K562 (cell line): ENCODE measurements around the gene GMPR. TPM values are rescaled to one million over a fixed set of nuclear protein-coding genes. Genes with fewer than 3 reads are reported as not detected.

Experiments used
- CEBPG ChIP-seq, 3 experiments: fragments of 200-800 bp in 1 of 3; sonication (Bioruptor generic) in 1 of 3; sonication (generic) in 1 of 3; formaldehyde crosslinking in 1 of 3; IDR thresholded peaks in 2 of 3; conservative IDR thresholded peaks in 1 of 3; 2 replicates each; pipeline versions ENCODE4 v1.6.1 to v1.8.0; 2016 to 2022; ENCODE audit warnings: missing compliant biosample characterization in 2 of 3, missing genetic modification characterization in 2 of 3, mild to moderate bottlenecking in 1 of 3, missing genetic modification reagents in 1 of 3
- CREB3L1 ChIP-seq: fragments of 450-650 bp; IDR thresholded peaks from 2 replicates; pipeline ENCODE4 v1.6.1; 2014; ENCODE audit warnings: low read depth, mild to moderate bottlenecking, moderate library complexity, borderline replicate concordance
- CREM ChIP-seq: IDR thresholded peaks from 2 replicates; pipeline ENCODE4 v1.6.1; 2014; ENCODE audit warnings: antibody characterized with exemption, low read depth
- ETV1 ChIP-seq: fragments of 450-650 bp; conservative IDR thresholded peaks from 2 replicates; pipeline ENCODE4 v1.6.1; 2016; ENCODE audit warnings: missing genetic modification characterization, control low read depth, low read depth, missing compliant biosample characterization
- KLF16 ChIP-seq: IDR thresholded peaks from 2 replicates; pipeline ENCODE4 v1.6.1; 2016; ENCODE audit warnings: antibody characterized with exemption
- MECOM ChIP-seq: fragments of 250-450 bp; sonication (Bioruptor Pico); IDR thresholded peaks from 2 replicates; pipeline ENCODE4 v1.8.0; 2022; ENCODE audit warnings: inconsistent platforms
- STAT5B ChIP-seq: fragments of 250-450 bp; sonication (Bioruptor Pico); IDR thresholded peaks from 2 replicates; pipeline ENCODE4 v1.8.0; 2021; ENCODE audit warnings: mild to moderate bottlenecking, inconsistent platforms
- TAF1 ChIP-seq: IDR thresholded peaks from 2 replicates; pipeline ENCODE4 v1.6.1; 2011; ENCODE audit warnings: mild to moderate bottlenecking, low read length, moderate library complexity; ENCODE audit not compliant: insufficient read depth, control insufficient read depth, severe bottlenecking; ENCODE audit errors: extremely low read depth
- TCF3 ChIP-seq: sonication (generic); formaldehyde crosslinking; IDR thresholded peaks from 2 replicates; pipeline ENCODE4 v1.4.0; 2020; ENCODE audit warnings: mild to moderate bottlenecking, missing genetic modification reagents
- ZFP36 ChIP-seq: fragments of 150-350 bp; IDR thresholded peaks from 2 replicates; pipeline ENCODE4 v1.6.1; 2018; ENCODE audit warnings: low read length, low read depth; ENCODE audit not compliant: partially characterized antibody
- ZNF174 ChIP-seq: fragments of 250-450 bp; sonication (Bioruptor Pico); IDR thresholded peaks from 2 replicates; pipeline ENCODE4 v1.4.0; 2020; ENCODE audit warnings: mild to moderate bottlenecking
- ZNF224 ChIP-seq: sonication (generic); formaldehyde crosslinking; IDR thresholded peaks from 2 replicates; pipeline ENCODE4 v1.8.0; 2022; ENCODE audit warnings: mild to moderate bottlenecking, missing genetic modification reagents
- ZNF318 ChIP-seq, 2 experiments: fragments of 450-650 bp; IDR thresholded peaks; 2 replicates each; pipeline ENCODE4 v1.6.1; 2016; ENCODE audit warnings: mild to moderate bottlenecking in 2 of 2, borderline replicate concordance in 1 of 2, low read depth in 1 of 2, moderate library complexity in 1 of 2
- polyA plus RNA-seq, 8 experiments: library from polyadenylated mRNA; depleted of rRNA in 4 of 8; stranded (reverse) in 5 of 8; unstranded in 3 of 8; fragments of >200 nt; fragmentation: Nextera tagmentation in 2 of 8; fragmentation: Illumina TruSeq in 1 of 8; extraction: Ambion mirVana in 2 of 8; extraction: Trizol in 1 of 8; gene quantifications; 2 replicates each; pipeline versions ENCODE4 v1.2.1 to v1.2.3, GENCODE V29; 2011 to 2014; ENCODE audit warnings: inconsistent platforms in 1 of 8, missing spikeins in 1 of 8
- total RNA-seq, 7 experiments: library from RNA; depleted of rRNA in 6 of 7; stranded (reverse); fragments of >200 nt in 6 of 7; fragmentation: Illumina TruSeq in 2 of 7; extraction: Trizol in 2 of 7; gene quantifications; 2 replicates each; pipeline versions ENCODE4 v1.2.1 to v1.2.3, GENCODE V29; 2011 to 2021; ENCODE audit warnings: low replicate concordance in 1 of 7
- TF ChIP-seq, protein P1 (sequence below): fragments of 450-650 bp; formaldehyde crosslinking; IDR thresholded peaks from 2 replicates; pipeline ENCODE4 v1.4.0; 2022; ENCODE audit warnings: mild to moderate bottlenecking, moderate library complexity
- TF ChIP-seq, protein P2 (sequence below): fragments of 250-450 bp; sonication (Bioruptor Pico); IDR thresholded peaks from 2 replicates; pipeline ENCODE4 v1.9.0; 2021; ENCODE audit warnings: mild to moderate bottlenecking, inconsistent platforms

GMPR gene
- total and polyA plus RNA-seq, 9 of the 15 experiments (the other 6 are each of a cell fraction or from before 2014, with no cell fraction given): 34.6 to 83.7 (median 49.8) TPM

GRCh38 chr6:16206595-16207037 lies 31.8 kb upstream of the GMPR start (continued):
- no peak for TF ChIP-seq STAT5B (CRISPR knock-in tag)
- TF ChIP-seq ZNF174: no peak
- TF ChIP-seq KLF16: no peak
- peak; percentile 26; the same call in 1 of the 2 replicates for TF ChIP-seq CREM
- peak; percentile 95 for TF ChIP-seq ETV1 (tag)
- no peak for TF ChIP-seq ZFP36
- TF ChIP-seq CEBPG (CRISPR knock-in tag; IDR thresholded peaks at IDR 0.05): no peak
- no peak for TF ChIP-seq CEBPG (tag; conservative IDR thresholded peaks at IDR 0.05 in 1 of 2, IDR thresholded peaks at IDR 0.05 in 1 of 2)
- TF ChIP-seq ZNF224: no peak
- 0 out of 2 replicates have a peak, but pooled peaks have one; percentile 24 for TF ChIP-seq CREB3L1
- TF ChIP-seq, protein P1, sequence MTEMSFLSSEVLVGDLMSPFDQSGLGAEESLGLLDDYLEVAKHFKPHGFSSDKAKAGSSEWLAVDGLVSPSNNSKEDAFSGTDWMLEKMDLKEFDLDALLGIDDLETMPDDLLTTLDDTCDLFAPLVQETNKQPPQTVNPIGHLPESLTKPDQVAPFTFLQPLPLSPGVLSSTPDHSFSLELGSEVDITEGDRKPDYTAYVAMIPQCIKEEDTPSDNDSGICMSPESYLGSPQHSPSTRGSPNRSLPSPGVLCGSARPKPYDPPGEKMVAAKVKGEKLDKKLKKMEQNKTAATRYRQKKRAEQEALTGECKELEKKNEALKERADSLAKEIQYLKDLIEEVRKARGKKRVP (CRISPR knock-in tag): no peak
- TF ChIP-seq TAF1: no peak
- no peak for TF ChIP-seq ZNF318 (IDR thresholded peaks at IDR 0.05; ENCODE audit: borderline replicate concordance in 1 of 2, low read depth in 1 of 2)
- TF ChIP-seq, protein P2, sequence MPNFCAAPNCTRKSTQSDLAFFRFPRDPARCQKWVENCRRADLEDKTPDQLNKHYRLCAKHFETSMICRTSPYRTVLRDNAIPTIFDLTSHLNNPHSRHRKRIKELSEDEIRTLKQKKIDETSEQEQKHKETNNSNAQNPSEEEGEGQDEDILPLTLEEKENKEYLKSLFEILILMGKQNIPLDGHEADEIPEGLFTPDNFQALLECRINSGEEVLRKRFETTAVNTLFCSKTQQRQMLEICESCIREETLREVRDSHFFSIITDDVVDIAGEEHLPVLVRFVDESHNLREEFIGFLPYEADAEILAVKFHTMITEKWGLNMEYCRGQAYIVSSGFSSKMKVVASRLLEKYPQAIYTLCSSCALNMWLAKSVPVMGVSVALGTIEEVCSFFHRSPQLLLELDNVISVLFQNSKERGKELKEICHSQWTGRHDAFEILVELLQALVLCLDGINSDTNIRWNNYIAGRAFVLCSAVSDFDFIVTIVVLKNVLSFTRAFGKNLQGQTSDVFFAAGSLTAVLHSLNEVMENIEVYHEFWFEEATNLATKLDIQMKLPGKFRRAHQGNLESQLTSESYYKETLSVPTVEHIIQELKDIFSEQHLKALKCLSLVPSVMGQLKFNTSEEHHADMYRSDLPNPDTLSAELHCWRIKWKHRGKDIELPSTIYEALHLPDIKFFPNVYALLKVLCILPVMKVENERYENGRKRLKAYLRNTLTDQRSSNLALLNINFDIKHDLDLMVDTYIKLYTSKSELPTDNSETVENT (CRISPR knock-in tag): no peak
- TF ChIP-seq MECOM: no peak
- TF ChIP-seq TCF3 (CRISPR knock-in tag): peak; percentile 22; the same call in 1 of the 2 replicates
